Measurements from ENCODE around the gene SSTR3.

The SSTR3 gene

DNA sequence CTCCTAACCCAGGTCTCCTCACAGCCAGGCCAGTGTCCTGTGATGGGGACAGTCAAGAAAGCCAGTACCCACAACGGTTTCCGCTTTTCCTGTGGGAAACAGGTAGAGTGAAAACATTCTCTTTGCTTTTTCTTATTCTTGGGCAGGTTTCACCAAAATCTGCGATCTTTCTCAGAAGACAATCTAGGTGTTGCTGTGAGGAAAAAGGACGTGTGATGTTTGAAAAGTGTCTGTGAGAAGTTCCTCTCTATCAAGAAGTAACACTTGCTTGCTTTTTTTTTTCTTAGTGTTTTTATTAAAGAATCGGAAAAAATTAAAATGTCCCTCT is 53.4 kb downstream of the SSTR3 start:
- ChIA-PET POLR2A (no interaction called here), CTCF (no interaction called here)
- WGBS (ENCODE audit: insufficient coverage): 91% methylated on average over 4 of the region's 5 CpGs
- H3K4me3 ChIP-seq (ENCODE audit: control insufficient read depth in 1 of 7, extremely low read depth in 1 of 7, insufficient read depth in 4 of 7, low read depth in 2 of 7, low read length in 6 of 7): no peak overlapping the region
- H3K27me3 ChIP-seq (replicated peaks in 2 of 5; ENCODE audit: control insufficient read depth in 4 of 5, insufficient read depth in 5 of 5, low read length in 4 of 5): no peaks in the 10 kb centered on the region
- H3K9me3 ChIP-seq (ENCODE audit: control extremely low read depth in 1 of 5, control insufficient read depth in 4 of 5, insufficient read depth in 2 of 5, low read depth in 1 of 5, low read length in 4 of 5): peaks cover 0 to 6% (median 0%) of the 10 kb centered on the region in 5 experiments
- no peak for DNase-seq
- peaks cover 0 to 19% (median 3%) of the 10 kb centered on the region in 4 experiments for H3K4me1 ChIP-seq (ENCODE audit: control extremely low read depth in 1 of 4, control insufficient read depth in 4 of 4, insufficient read depth in 4 of 4, low read length in 3 of 4)
- H3K27ac ChIP-seq (ENCODE audit: insufficient read depth in 1 of 2, low read depth in 1 of 2, low read length in 2 of 2, poor library complexity in 1 of 2, severe bottlenecking in 2 of 2): no peak overlapping the region
- no peaks in the 10 kb centered on the region for H3K36me3 ChIP-seq (ENCODE audit: control insufficient read depth in 4 of 4, insufficient read depth in 4 of 4, low read length in 3 of 4)

GRCh38 chr22:37157516-37158285 is 54.6 kb downstream of the SSTR3 start:
- POLR2A ChIA-PET: no interaction called here
- Histone ChIP-seq H3K4me1 (ENCODE audit: control extremely low read depth in 1 of 4, control insufficient read depth in 4 of 4, insufficient read depth in 4 of 4, low read length in 3 of 4) (peaks cover 0 to 11% (median 3%) of the 10 kb centered on the region in 4 experiments), H3K4me3 (ENCODE audit: control insufficient read depth in 1 of 7, extremely low read depth in 1 of 7, insufficient read depth in 4 of 7, low read depth in 2 of 7, low read length in 6 of 7) (no peak overlapping the region), H3K27me3 (replicated peaks in 2 of 5; ENCODE audit: control insufficient read depth in 4 of 5, insufficient read depth in 5 of 5, low read length in 4 of 5) (no peaks in the 10 kb centered on the region), H3K9me3 (ENCODE audit: control extremely low read depth in 1 of 5, control insufficient read depth in 4 of 5, insufficient read depth in 2 of 5, low read depth in 1 of 5, low read length in 4 of 5) (peaks cover 0 to 6% (median 0%) of the 10 kb centered on the region in 5 experiments), H3K27ac (ENCODE audit: insufficient read depth in 1 of 2, low read depth in 1 of 2, low read length in 2 of 2, poor library complexity in 1 of 2, severe bottlenecking in 2 of 2) (no peak overlapping the region), H3K36me3 (ENCODE audit: control insufficient read depth in 4 of 4, insufficient read depth in 4 of 4, low read length in 3 of 4) (no peaks in the 10 kb centered on the region)
- no peak for DNase-seq
- CTCF ChIA-PET: interaction anchor here (0.8 to 1.8 kb wide), 6 partner anchors 8 to 42 kb away, joined by 3 to 6 read pairs (median 5); no protein-coding TSS in a partner anchor
- 95% methylated on average over 8 of the region's 13 CpGs for WGBS (ENCODE audit: insufficient coverage)

- Histone ChIP-seq H3K27me3 (replicated peaks in 2 of 5; ENCODE audit: control insufficient read depth in 4 of 5, insufficient read depth in 5 of 5, low read length in 4 of 5) (no peaks in the 10 kb centered on the region), H3K9me3 (ENCODE audit: control extremely low read depth in 1 of 5, control insufficient read depth in 4 of 5, insufficient read depth in 2 of 5, low read depth in 1 of 5, low read length in 4 of 5) (peaks cover 0 to 6% (median 0%) of the 10 kb centered on the region in 5 experiments), H3K4me3 (ENCODE audit: control insufficient read depth in 1 of 7, extremely low read depth in 1 of 7, insufficient read depth in 4 of 7, low read depth in 2 of 7, low read length in 6 of 7) (no peak overlapping the region), H3K36me3 (ENCODE audit: control insufficient read depth in 4 of 4, insufficient read depth in 4 of 4, low read length in 3 of 4) (no peaks in the 10 kb centered on the region), H3K4me1 (ENCODE audit: control extremely low read depth in 1 of 4, control insufficient read depth in 4 of 4, insufficient read depth in 4 of 4, low read length in 3 of 4) (peaks cover 0 to 6% (median 0%) of the 10 kb centered on the region in 4 experiments), H3K27ac (ENCODE audit: insufficient read depth in 1 of 2, low read depth in 1 of 2, low read length in 2 of 2, poor library complexity in 1 of 2, severe bottlenecking in 2 of 2) (no peak overlapping the region)
- peak in 2 of 3 donors; percentile 25 to 33 for DNase-seq
- WGBS (ENCODE audit: insufficient coverage): 70% methylated on average over 11 of the region's 13 CpGs
- ChIA-PET POLR2A (interaction anchor here (0.5 to 0.6 kb wide), 2 partner anchors 31 to 957 kb away, joined by 3 read pairs; no protein-coding TSS in a partner anchor), CTCF (interaction anchor here (0.8 to 1.8 kb wide), 7 partner anchors 9 to 43 kb away, joined by 3 to 7 read pairs (median 5); no protein-coding TSS in a partner anchor)
Observed at GRCh38 chr22:37156686-37157435, 55.4 kb downstream of the SSTR3 start.

- CTCF ChIA-PET: interaction anchor here (1.3 to 1.8 kb wide), 4 partner anchors 10 to 44 kb away, joined by 5 to 7 read pairs (median 6); no protein-coding TSS in a partner anchor
- POLR2A ChIA-PET: no interaction called here
- WGBS (ENCODE audit: insufficient coverage): 96% methylated on average over 5 of the region's 8 CpGs
Observed at GRCh38 chr22:37155971-37156370, 56.3 kb downstream of the SSTR3 start.

GRCh38 chr22:37154925-37155712 is 57.2 kb downstream of the SSTR3 start:
- H3K36me3 ChIP-seq (ENCODE audit: control insufficient read depth in 4 of 4, insufficient read depth in 4 of 4, low read length in 3 of 4): no peaks in the 10 kb centered on the region
- POLR2A ChIA-PET: no interaction called here
- H3K4me3 ChIP-seq (ENCODE audit: control insufficient read depth in 1 of 7, extremely low read depth in 1 of 7, insufficient read depth in 4 of 7, low read depth in 2 of 7, low read length in 6 of 7): no peak overlapping the region
- H3K27ac ChIP-seq (ENCODE audit: insufficient read depth in 1 of 2, low read depth in 1 of 2, low read length in 2 of 2, poor library complexity in 1 of 2, severe bottlenecking in 2 of 2): no peak overlapping the region
- peaks cover 0 to 8% (median under 1%) of the 10 kb centered on the region in 4 experiments for H3K4me1 ChIP-seq (ENCODE audit: control extremely low read depth in 1 of 4, control insufficient read depth in 4 of 4, insufficient read depth in 4 of 4, low read length in 3 of 4)
- CTCF ChIA-PET: no interaction called here
- H3K27me3 ChIP-seq (replicated peaks in 2 of 5; ENCODE audit: control insufficient read depth in 4 of 5, insufficient read depth in 5 of 5, low read length in 4 of 5): no peaks in the 10 kb centered on the region
- DNase-seq: no peak
- peaks cover 0 to 2% (median 0%) of the 10 kb centered on the region in 5 experiments for H3K9me3 ChIP-seq (ENCODE audit: control extremely low read depth in 1 of 5, control insufficient read depth in 4 of 5, insufficient read depth in 2 of 5, low read depth in 1 of 5, low read length in 4 of 5)
- 87% methylated on average over 7 of the region's 7 CpGs for WGBS (ENCODE audit: insufficient coverage)

More at GRCh38 chr22:37155971-37156370, 56.3 kb downstream of the SSTR3 start:
- no peak for DNase-seq
- Histone ChIP-seq H3K4me1 (ENCODE audit: control extremely low read depth in 1 of 4, control insufficient read depth in 4 of 4, insufficient read depth in 4 of 4, low read length in 3 of 4) (peaks cover 0 to 6% (median 0%) of the 10 kb centered on the region in 4 experiments), H3K27me3 (replicated peaks in 2 of 5; ENCODE audit: control insufficient read depth in 4 of 5, insufficient read depth in 5 of 5, low read length in 4 of 5) (no peaks in the 10 kb centered on the region), H3K36me3 (ENCODE audit: control insufficient read depth in 4 of 4, insufficient read depth in 4 of 4, low read length in 3 of 4) (no peaks in the 10 kb centered on the region), H3K4me3 (ENCODE audit: control insufficient read depth in 1 of 7, extremely low read depth in 1 of 7, insufficient read depth in 4 of 7, low read depth in 2 of 7, low read length in 6 of 7) (no peak overlapping the region), H3K27ac (ENCODE audit: insufficient read depth in 1 of 2, low read depth in 1 of 2, low read length in 2 of 2, poor library complexity in 1 of 2, severe bottlenecking in 2 of 2) (no peak overlapping the region), H3K9me3 (ENCODE audit: control extremely low read depth in 1 of 5, control insufficient read depth in 4 of 5, insufficient read depth in 2 of 5, low read depth in 1 of 5, low read length in 4 of 5) (peaks cover 0 to 2% (median 0%) of the 10 kb centered on the region in 5 experiments)

Measured in common myeloid progenitor, CD34-positive (primary cell).